PC-9 (cell line): Measurements from ENCODE around the gene DTNBP1.

Source experiments
- CTCF ChIP-seq: fragments of 200-600 bp; sonication (generic); conservative IDR thresholded peaks from 2 replicates; pipeline ENCODE4 v1.6.1; 2017; ENCODE audit warnings: mixed run types, antibody characterized with exemption, mild to moderate bottlenecking, moderate library complexity
- EZH2 ChIP-seq: fragments of 200-600 bp; sonication (generic); IDR thresholded peaks from 2 replicates; pipeline ENCODE4 v1.8.0; 2017; ENCODE audit warnings: antibody characterized with exemption, low read depth

- TF ChIP-seq CTCF (no peak), EZH2 (no peak)
These were observed 132.4 kb downstream of the DTNBP1 start for GRCh38 chr6:15530411-15530810.
